Measurements from ENCODE around the gene KERA. TPM values are rescaled to one million over a fixed set of nuclear protein-coding genes. Genes with fewer than 3 reads are reported as not detected.

The KERA gene
- total RNA-seq, 2 experiments from 2014 or later = not detected

- Histone ChIP-seq H3K4me1 (ENCODE audit: insufficient read depth, low read length, poor library complexity, severe bottlenecking) (no peaks in the 10 kb centered on the region), H3K4me2 (ENCODE audit: low read length) (no peak overlapping the region), H3K9me2 (ENCODE audit: insufficient read depth, low read length) (no peaks in the 10 kb centered on the region), H3K4me3 (ENCODE audit: low read depth, low read length, poor library complexity, severe bottlenecking) (no peak overlapping the region), H3K27ac (ENCODE audit: low read depth, low read length, poor library complexity, severe bottlenecking) (no peak overlapping the region), H3K36me3 (ENCODE audit: insufficient read depth, low read length) (no peaks in the 10 kb centered on the region), H3K9me3 (ENCODE audit: low read length) (no peaks in the 10 kb centered on the region), H3K79me2 (ENCODE audit: insufficient read depth, low read depth, low read length) (no peaks in the 10 kb centered on the region), H2AFZ (ENCODE audit: low read length) (no peak overlapping the region), H4K20me1 (ENCODE audit: insufficient read depth, low read length) (no peaks in the 10 kb centered on the region)
- intact Hi-C loops (cut with micrococcal nuclease; ENCODE audit: unreplicated experiment) = loop anchor here (5.0 kb wide), 1 partner anchor 129 kb away; no protein-coding TSS in a partner anchor
- POLR2A ChIA-PET = interaction anchor here (0.6 kb wide), 1 partner anchor 447 kb away, joined by 4 read pairs; no protein-coding TSS in a partner anchor
- TF ChIP-seq EZH2phosphoT487 (IDR thresholded peaks at IDR 0.05; ENCODE audit: borderline replicate concordance, low read depth, low read length) (no peak), CTCF (conservative IDR thresholded peaks at IDR 0.05; ENCODE audit: low read length) (no peak)
- no TSS peak for BruUV-seq (replicated peaks)
- CTCF ChIA-PET (ENCODE audit: unreplicated experiment) = no interaction called here
- no peak for DNase-seq (ENCODE audit: low spot score)
Measured at GRCh38 chr12:91105807-91106206, 48.0 kb upstream of the KERA start.

- H2AFZ ChIP-seq (ENCODE audit: low read length) = no peak overlapping the region
- no peaks in the 10 kb centered on the region for H3K36me3 ChIP-seq (ENCODE audit: insufficient read depth, low read length)
- no peak overlapping the region for H3K27ac ChIP-seq (ENCODE audit: low read depth, low read length, poor library complexity, severe bottlenecking)
- H3K4me2 ChIP-seq (ENCODE audit: low read length) = no peak overlapping the region
- BruUV-seq (replicated peaks) = no TSS peak
- ChIA-PET POLR2A (no interaction called here), CTCF (ENCODE audit: unreplicated experiment) (no interaction called here)
- no peak overlapping the region for H3K4me3 ChIP-seq (ENCODE audit: low read depth, low read length, poor library complexity, severe bottlenecking)
- H3K9me3 ChIP-seq (ENCODE audit: low read length) = no peaks in the 10 kb centered on the region
- no peaks in the 10 kb centered on the region for H3K4me1 ChIP-seq (ENCODE audit: insufficient read depth, low read length, poor library complexity, severe bottlenecking)
- no peak for TF ChIP-seq EZH2phosphoT487 (IDR thresholded peaks at IDR 0.05; ENCODE audit: borderline replicate concordance, low read depth, low read length)
- no peak for TF ChIP-seq CTCF (conservative IDR thresholded peaks at IDR 0.05; ENCODE audit: low read length)
- DNase-seq (ENCODE audit: low spot score) = no peak
- H3K9me2 ChIP-seq (ENCODE audit: insufficient read depth, low read length) = no peaks in the 10 kb centered on the region
- no peaks in the 10 kb centered on the region for H3K79me2 ChIP-seq (ENCODE audit: insufficient read depth, low read depth, low read length)
- no peaks in the 10 kb centered on the region for H4K20me1 ChIP-seq (ENCODE audit: insufficient read depth, low read length)
- intact Hi-C loops (cut with micrococcal nuclease; ENCODE audit: unreplicated experiment) = loop anchor here (5.0 kb wide), 1 partner anchor 128 kb away; no protein-coding TSS in a partner anchor
Measured at GRCh38 chr12:91104812-91105466, 47.1 kb upstream of the KERA start.

- H3K4me2 ChIP-seq (ENCODE audit: low read length) = no peak overlapping the region
- H4K20me1 ChIP-seq (ENCODE audit: insufficient read depth, low read length) = no peaks in the 10 kb centered on the region
- no peak for DNase-seq (ENCODE audit: low spot score)
- intact Hi-C loops (cut with micrococcal nuclease; ENCODE audit: unreplicated experiment) = no loop called here
- no peaks in the 10 kb centered on the region for H3K36me3 ChIP-seq (ENCODE audit: insufficient read depth, low read length)
- no peaks in the 10 kb centered on the region for H3K9me2 ChIP-seq (ENCODE audit: insufficient read depth, low read length)
- no peak overlapping the region for H2AFZ ChIP-seq (ENCODE audit: low read length)
- H3K9me3 ChIP-seq (ENCODE audit: low read length) = no peaks in the 10 kb centered on the region
- H3K79me2 ChIP-seq (ENCODE audit: insufficient read depth, low read depth, low read length) = no peaks in the 10 kb centered on the region
- H3K27ac ChIP-seq (ENCODE audit: low read depth, low read length, poor library complexity, severe bottlenecking) = no peak overlapping the region
- no peaks in the 10 kb centered on the region for H3K4me1 ChIP-seq (ENCODE audit: insufficient read depth, low read length, poor library complexity, severe bottlenecking)
- H3K4me3 ChIP-seq (ENCODE audit: low read depth, low read length, poor library complexity, severe bottlenecking) = no peak overlapping the region
- BruUV-seq (replicated peaks) = no TSS peak
- TF ChIP-seq EZH2phosphoT487 (IDR thresholded peaks at IDR 0.05; ENCODE audit: borderline replicate concordance, low read depth, low read length) (no peak), CTCF (conservative IDR thresholded peaks at IDR 0.05; ENCODE audit: low read length) (no peak)
- CTCF ChIA-PET (ENCODE audit: unreplicated experiment) = no interaction called here
- POLR2A ChIA-PET = no interaction called here
Measured at GRCh38 chr12:91103624-91104023, 45.8 kb upstream of the KERA start.
